Endothelial cell of umbilical vein (primary cell): ENCODE results near the gene IZUMO4. TPM values are rescaled to one million over a fixed set of nuclear protein-coding genes. Genes with fewer than 3 reads are reported as not detected.

Experiments used
- BruUV-seq: library from RNA; stranded (reverse); fragments of 400-500 nt; replicated peaks from 2 replicates; lab custom pipeline; 2021; lab: Mats Ljungman, UMichigan
- CTCF ChIA-PET: fragments of 300-600, 350-600 bp; sonication (Branson Sonifier 250); formaldehyde crosslinking; loops from one replicate; lab custom pipeline; 2021; ENCODE audit warnings: antibody characterized with exemption, inconsistent platforms; lab: Charles Lee
- POLR2A ChIA-PET: fragments of 300-600, 350-600 bp; sonication (Branson Sonifier 250); formaldehyde crosslinking; loops from one replicate; lab custom pipeline; 2021; ENCODE audit warnings: antibody characterized with exemption, inconsistent platforms; lab: Charles Lee
- DNase-seq: peaks from one replicate; pipeline ENCODE4 v3.0.0-alpha.2; 2011; ENCODE audit warnings: low read depth, low spot score
- FAIRE-seq: peaks from 2 replicates; lab custom pipeline; 2011; peaks lifted over from hg19 to GRCh38; lab: Jason Lieb, UNC
- H2AFZ ChIP-seq: 2 replicates; pipeline ENCODE4 v1.6.0; 2012; ENCODE audit warnings: low read depth, low read length, control low read depth, inconsistent platforms
- H3K27ac ChIP-seq: 2 replicates; pipeline ENCODE4 v1.5.1; 2011; ENCODE audit warnings: low read depth, mild to moderate bottlenecking, control low read depth, low read length, moderate library complexity; ENCODE audit not compliant: insufficient read depth
- H3K27me3 ChIP-seq, 2 experiments: 2 replicates each; pipeline versions ENCODE4 v1.6.0 to v1.6.1; 2011; ENCODE audit warnings: low read length in 2 of 2, mixed read lengths in 1 of 2; ENCODE audit not compliant: control insufficient read depth in 2 of 2, insufficient read depth in 2 of 2
- H3K36me3 ChIP-seq, 2 experiments: 2 replicates in 1 of 2; 3 replicates in 1 of 2; pipeline ENCODE4 v1.5.1; 2011; ENCODE audit warnings: low read length in 2 of 2, mild to moderate bottlenecking in 1 of 2, moderate library complexity in 1 of 2; ENCODE audit not compliant: control insufficient read depth in 2 of 2, insufficient read depth in 2 of 2; ENCODE audit errors: extremely low read depth in 1 of 2
- H3K4me1 ChIP-seq: 3 replicates; pipeline ENCODE4 v1.5.1; 2011; ENCODE audit warnings: mild to moderate bottlenecking, low read length; ENCODE audit not compliant: control insufficient read depth, insufficient read depth; ENCODE audit errors: extremely low read depth
- H3K4me2 ChIP-seq: 2 replicates; pipeline ENCODE4 v1.6.1; 2011; ENCODE audit warnings: low read length, control low read depth, mixed read lengths; ENCODE audit not compliant: insufficient read depth
- H3K4me3 ChIP-seq, 3 experiments: fragments of 200-600 bp in 1 of 3; sonication (generic), shearing (Covaris generic) in 1 of 3; replicated peaks in 1 of 3; 2 replicates each; pipeline ENCODE4 v1.5.1; 2011 to 2016; ENCODE audit warnings: control low read depth in 3 of 3, low read length in 3 of 3, mild to moderate bottlenecking in 2 of 3, inconsistent platforms in 1 of 3, low read depth in 1 of 3, moderate library complexity in 1 of 3; ENCODE audit not compliant: insufficient read depth in 1 of 3
- H3K79me2 ChIP-seq: 2 replicates; pipeline ENCODE4 v1.6.0; 2012; ENCODE audit warnings: low read length, inconsistent platforms; ENCODE audit not compliant: control insufficient read depth, insufficient read depth
- H3K9ac ChIP-seq: replicated peaks from 2 replicates; pipeline ENCODE3; 2011; ENCODE audit warnings: low read length, control low read depth; ENCODE audit not compliant: insufficient read depth; ENCODE audit errors: extremely low read depth
- H3K9me1 ChIP-seq: replicated peaks from 3 replicates; pipeline ENCODE4 v1.6.0; 2011; ENCODE audit warnings: mild to moderate bottlenecking, low read length; ENCODE audit not compliant: control insufficient read depth, insufficient read depth; ENCODE audit errors: extremely low read depth
- H3K9me3 ChIP-seq: replicated peaks from 2 replicates; pipeline ENCODE4 v1.5.1; 2012; ENCODE audit warnings: low read length, inconsistent platforms; ENCODE audit not compliant: control insufficient read depth, insufficient read depth
- H4K20me1 ChIP-seq: replicated peaks from 2 replicates; pipeline ENCODE3; 2011; ENCODE audit warnings: mild to moderate bottlenecking, low read length; ENCODE audit not compliant: control insufficient read depth, insufficient read depth; ENCODE audit errors: extremely low read depth
- CTCF ChIP-seq, 2 donors: IDR thresholded peaks; 1 replicate in 1 of 2; 2 replicates in 1 of 2; pipeline ENCODE4 v1.5.1; 2011; ENCODE audit warnings: low read length in 2 of 2, mild to moderate bottlenecking in 2 of 2, moderate library complexity in 2 of 2, control low read depth in 1 of 2, inconsistent platforms in 1 of 2, low read depth in 1 of 2; ENCODE audit not compliant: insufficient read depth in 1 of 2; ENCODE audit errors: extremely low read depth in 1 of 2
- EZH2 ChIP-seq: IDR thresholded peaks from 2 replicates; pipeline ENCODE4 v1.6.1; 2012; ENCODE audit warnings: borderline replicate concordance, low read depth, mild to moderate bottlenecking, moderate library complexity, low read length, inconsistent platforms; ENCODE audit not compliant: severe bottlenecking
- FOS ChIP-seq: IDR thresholded peaks from 2 replicates; pipeline ENCODE4 v1.6.1; 2011; ENCODE audit warnings: mild to moderate bottlenecking, low read length, moderate library complexity, borderline replicate concordance; ENCODE audit not compliant: insufficient read depth
- GATA2 ChIP-seq: IDR thresholded peaks from 2 replicates; pipeline ENCODE4 v1.7.0; 2011; ENCODE audit warnings: low read depth, mild to moderate bottlenecking, moderate library complexity, mixed read lengths, low read length; ENCODE audit not compliant: insufficient read length, insufficient read depth
- JUN ChIP-seq: IDR thresholded peaks from 2 replicates; pipeline ENCODE4 v1.6.1; 2011; ENCODE audit warnings: borderline replicate concordance, low read depth; ENCODE audit not compliant: insufficient read length, insufficient read depth
- MAX ChIP-seq: IDR thresholded peaks from 2 replicates; pipeline ENCODE4 v1.6.1; 2011; ENCODE audit not compliant: insufficient read depth, insufficient read length
- MYC ChIP-seq: IDR thresholded peaks from one replicate; pipeline ENCODE4 v1.6.1; 2011; ENCODE audit warnings: mild to moderate bottlenecking, low read depth, low read length
- POLR2A ChIP-seq: IDR thresholded peaks from 2 replicates; pipeline ENCODE4 v1.6.1; 2012; ENCODE audit warnings: low read depth, mild to moderate bottlenecking, control low read depth, low read length
- POLR2AphosphoS5 ChIP-seq: IDR thresholded peaks from 2 replicates; pipeline ENCODE4 v1.6.1; 2012; ENCODE audit warnings: low read depth, mild to moderate bottlenecking, control low read depth, low read length, moderate library complexity; ENCODE audit not compliant: insufficient read depth
- dilution Hi-C: fragments of 300-500 bp; cut with MboI; formaldehyde crosslinking; loops from one replicate; pipeline ENCODE4 v1.15.0; 2019; ENCODE audit warnings: low sequenced_read_pairs; ENCODE audit not compliant: extremely low pct_ligation_motif_present
- intact Hi-C: fragments of 100-400 bp; cut with micrococcal nuclease; formaldehyde crosslinking; loops from one replicate; pipeline ENCODE4 v1.10.0; 2022
- polyA plus RNA-seq, 4 experiments: library from polyadenylated mRNA; depleted of rRNA in 3 of 4; stranded (reverse) in 3 of 4; unstranded in 1 of 4; fragments of >200 nt; gene quantifications; 2 replicates each; pipeline versions ENCODE4 v1.2.1 to v1.2.3, GENCODE V29; 2011 to 2012; ENCODE audit warnings: missing spikeins in 1 of 4
- total RNA-seq: library from RNA; stranded (reverse); gene quantifications from 2 replicates; pipeline ENCODE4 v1.2.3, GENCODE V29; 2021

Gene IZUMO4
- total and polyA plus RNA-seq, 2 donors (not counting 3 experiments of a cell fraction or from before 2014, with no cell fraction given): 1.1 to 2.0 TPM

GRCh38 chr19:2145831-2146241, 49.1 kb downstream of the IZUMO4 start:
- POLR2A ChIA-PET: no interaction called here

GRCh38 chr19:2148482-2149135, 51.9 kb downstream of the IZUMO4 start:
- Histone ChIP-seq H3K27ac (no peak overlapping the region), H4K20me1 (no peaks in the 10 kb centered on the region), H3K9ac (no peak overlapping the region), H3K4me1 (peaks cover 8% of the 10 kb centered on the region), H3K9me1 (no peaks in the 10 kb centered on the region), H3K4me2 (no peak overlapping the region), H3K4me3 (no peak overlapping the region), H3K9me3 (no peaks in the 10 kb centered on the region), H3K27me3 (no peaks in the 10 kb centered on the region), H3K36me3 (peaks cover 0 to 8% of the 10 kb centered on the region in 2 experiments), H2AFZ (no peak overlapping the region), H3K79me2 (peaks cover 73% of the 10 kb centered on the region)
- intact Hi-C loops (no loop called here), dilution Hi-C loops (no loop called here)
- DNase-seq (no peak), FAIRE-seq (no peak)
- ChIA-PET POLR2A (interaction anchor here (0.7 kb wide), 1 partner anchor 16 kb away, joined by 4 read pairs; no protein-coding TSS in a partner anchor), CTCF (interaction anchor here (0.7 kb wide), 1 partner anchor 18 kb away, joined by 3 read pairs; no protein-coding TSS in a partner anchor)
- TF ChIP-seq CTCF (IDR thresholded peaks at IDR 0.05; ENCODE audit: extremely low read depth in 1 of 2, insufficient read depth in 1 of 2, low read depth in 1 of 2, low read length in 2 of 2) (no peak), FOS (no peak), GATA2 (no peak), POLR2A (no peak), MAX (no peak), POLR2AphosphoS5 (no peak), JUN (no peak), EZH2 (no peak), MYC (no peak)
- no TSS peak for BruUV-seq

More at GRCh38 chr19:2145831-2146241, 49.1 kb downstream of the IZUMO4 start:
- no peak overlapping the region for H3K9ac ChIP-seq
- peaks cover 93% of the 10 kb centered on the region for H3K79me2 ChIP-seq
- DNase-seq: no peak
- H3K4me2 ChIP-seq: no peak overlapping the region
- H3K27me3 ChIP-seq: no peaks in the 10 kb centered on the region
- no peak overlapping the region for H3K4me3 ChIP-seq
- no peak overlapping the region for H2AFZ ChIP-seq
- dilution Hi-C loops: no loop called here
- peaks cover 0 to 8% of the 10 kb centered on the region in 2 experiments for H3K36me3 ChIP-seq
- no peaks in the 10 kb centered on the region for H3K9me1 ChIP-seq
- no peak for TF ChIP-seq EZH2
- no peaks in the 10 kb centered on the region for H4K20me1 ChIP-seq
- intact Hi-C loops: no loop called here
- CTCF ChIA-PET: interaction anchor here (1.4 kb wide), 1 partner anchor 9 kb away, joined by 3 read pairs; no protein-coding TSS in a partner anchor
- FAIRE-seq: no peak
- H3K4me1 ChIP-seq: peaks cover 8% of the 10 kb centered on the region
- H3K9me3 ChIP-seq: no peaks in the 10 kb centered on the region
- H3K27ac ChIP-seq: no peak overlapping the region
- no TSS peak for BruUV-seq
